Upper lobe of left lung (tissue), 6 donors: Measurements from ENCODE around the gene ADARB1. TPM values are rescaled to one million over a fixed set of nuclear protein-coding genes. Genes with fewer than 3 reads are reported as not detected.

Source experiments
- ATAC-seq, 2 donors: fragments of 200-7000 bp; cut with Tn5 transposase; one replicate each; pipeline ENCODE4 v1.9.1; 2022; ENCODE audit warnings: mild to moderate bottlenecking in 2 of 2, moderate library complexity in 2 of 2; ENCODE audit not compliant: low FRiP score in 2 of 2
- DNase-seq, 2 donors: peaks; one replicate each; pipeline ENCODE4 v3.0.0-alpha.2; 2019 to 2020
- H3K27ac ChIP-seq, 4 donors: fragments of 200-600 bp; sonication (generic); one replicate each; pipeline ENCODE4 v1.5.1; 2016 to 2019
- H3K27me3 ChIP-seq, 4 donors: fragments of 200-600 bp; sonication (generic); one replicate each; pipeline ENCODE4 v1.5.1; 2017 to 2019
- H3K36me3 ChIP-seq, 4 donors: fragments of 200-600 bp; sonication (generic); one replicate each; pipeline ENCODE4 v1.5.1; 2016 to 2019
- H3K4me1 ChIP-seq, 4 donors: fragments of 200-600 bp; sonication (generic); one replicate each; pipeline ENCODE4 v1.5.1; 2018 to 2019
- H3K4me3 ChIP-seq, 4 donors: fragments of 200-600 bp; sonication (generic); one replicate each; pipeline ENCODE4 v1.5.1; 2017 to 2019; ENCODE audit warnings: mild to moderate bottlenecking in 2 of 4, moderate library complexity in 1 of 4
- H3K9me3 ChIP-seq, 4 donors: fragments of 200-600 bp; sonication (generic); one replicate each; pipeline ENCODE4 v1.5.1; 2018 to 2019
- CTCF ChIP-seq, 6 experiments: fragments of 450-650 bp in 4 of 6; fragments of 200-600 bp in 2 of 6; sonication (generic) in 2 of 6; IDR thresholded peaks; one replicate each; pipeline ENCODE4 v1.5.1; 2016 to 2019; ENCODE audit warnings: antibody characterized with exemption in 6 of 6
- EP300 ChIP-seq, 4 donors: sonication (generic); formaldehyde crosslinking; IDR thresholded peaks; one replicate each; pipeline ENCODE4 v1.5.1; 2017; ENCODE audit warnings: antibody characterized with exemption in 4 of 4, control low read depth in 2 of 4
- POLR2A ChIP-seq, 4 donors: fragments of 450-650 bp; IDR thresholded peaks; one replicate each; pipeline ENCODE4 v1.5.1; 2016 to 2017; ENCODE audit warnings: antibody characterized with exemption in 4 of 4, mild to moderate bottlenecking in 2 of 4
- POLR2AphosphoS5 ChIP-seq, 2 donors: sonication (generic); formaldehyde crosslinking; IDR thresholded peaks; one replicate each; pipeline ENCODE4 v1.5.1; 2017; ENCODE audit warnings: antibody characterized with exemption in 2 of 2
- WGBS, 2 donors: methylation state at CpG; one replicate each; pipeline ENCODE4 v1.1.5; 2017 to 2018; 5-methylcytosine and 5-hydroxymethylcytosine counted together
- total RNA-seq, 6 donors: library from RNA; depleted of rRNA in 4 of 6; stranded (reverse); fragments of >200 nt in 4 of 6; gene quantifications; one replicate each; pipeline versions ENCODE4 v1.1.0 to v1.2.1, GENCODE V29; 2016 to 2021
- donor health status: DM: no; HTN: no; CAD: no; lungs with moderate emphysema.
- donor health status: DM: no; HTN: yes; CAD: no; lungs with severe emphysema.

Gene ADARB1
- total RNA-seq, 6 donors from 2014 or later: 26.5 to 94.3 (median 42.4) TPM

DNA sequence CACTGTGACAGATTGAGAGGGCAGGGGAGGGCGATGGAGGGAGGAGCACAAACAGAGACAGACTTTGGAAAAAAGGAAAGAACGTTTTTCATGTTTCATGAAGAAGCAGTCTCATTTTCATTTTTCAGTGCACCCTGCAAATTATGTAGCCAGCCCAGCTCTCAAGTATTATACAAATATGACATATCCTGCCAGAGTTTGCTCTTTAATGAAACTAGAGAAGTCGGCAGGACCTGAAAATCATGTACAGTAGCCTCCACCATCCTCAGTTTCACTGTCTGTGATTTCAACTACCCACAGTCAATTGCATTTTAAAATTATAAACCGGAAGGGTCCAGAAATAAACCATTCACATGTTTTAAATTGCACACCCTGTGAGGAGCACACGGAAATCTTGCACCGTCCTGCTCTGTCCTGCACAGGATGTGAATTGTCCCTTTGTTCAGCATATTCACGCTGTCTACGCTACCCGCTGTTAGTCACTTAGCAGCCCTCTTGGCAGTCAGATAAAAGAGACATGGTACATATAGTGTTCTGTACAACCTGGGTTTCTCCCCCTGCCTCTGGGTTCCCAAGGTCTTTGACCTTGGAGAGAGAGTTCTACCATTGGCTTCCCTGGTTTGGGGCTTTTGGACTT lies 13.6 kb upstream of the ADARB1 start:
- no peak for TF ChIP-seq CTCF (IDR thresholded peaks at IDR 0.05)
- TF ChIP-seq POLR2AphosphoS5 (IDR thresholded peaks at IDR 0.05): no peak
- TF ChIP-seq EP300 (IDR thresholded peaks at IDR 0.05): no peak
- TF ChIP-seq POLR2A (IDR thresholded peaks at IDR 0.05): no peak
- no peak overlapping the region for H3K27ac ChIP-seq
- no peaks in the 10 kb centered on the region for H3K9me3 ChIP-seq
- H3K27me3 ChIP-seq: no peaks in the 10 kb centered on the region
- peaks cover 5 to 17% (median 10%) of the 10 kb centered on the region in 4 donors for H3K4me1 ChIP-seq
- H3K4me3 ChIP-seq: no peak overlapping the region
- no peak for ATAC-seq
- 49 to 52% methylated on average over 9 of the region's 9 CpGs for WGBS, 2 donors
- no peak for DNase-seq
- H3K36me3 ChIP-seq: no peaks in the 10 kb centered on the region

DNA sequence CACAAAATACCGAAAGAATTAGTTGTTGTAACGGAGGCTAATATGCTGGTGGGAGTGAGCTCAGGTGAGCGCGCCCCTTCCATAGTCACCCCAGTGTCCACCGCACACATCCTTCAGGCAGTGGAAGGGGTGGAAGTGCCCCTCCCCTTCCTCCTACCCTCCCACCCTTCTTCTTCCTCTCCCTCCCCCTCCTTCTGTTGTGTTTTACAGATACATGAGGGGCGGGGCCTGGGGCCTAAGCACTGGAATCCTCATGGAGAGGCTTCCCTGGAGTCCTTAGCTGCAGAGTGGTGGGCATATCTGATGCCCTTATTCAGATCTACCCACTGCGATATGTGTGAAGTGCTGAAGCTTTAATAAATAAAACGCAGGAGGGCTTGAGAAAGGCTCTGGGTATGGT lies 10.3 kb upstream of the ADARB1 start:
- no peak overlapping the region for H3K27ac ChIP-seq
- WGBS, 2 donors: 90 to 91% methylated on average over 8 of the region's 8 CpGs
- H3K4me1 ChIP-seq: peaks cover 0 to 10% (median 5%) of the 10 kb centered on the region in 4 donors
- no peak for ATAC-seq
- H3K27me3 ChIP-seq: no peaks in the 10 kb centered on the region
- H3K36me3 ChIP-seq: no peaks in the 10 kb centered on the region
- no peak for DNase-seq
- H3K4me3 ChIP-seq: no peak overlapping the region
- no peaks in the 10 kb centered on the region for H3K9me3 ChIP-seq
- TF ChIP-seq CTCF (IDR thresholded peaks at IDR 0.05) (no peak), POLR2A (IDR thresholded peaks at IDR 0.05) (no peak)

DNA sequence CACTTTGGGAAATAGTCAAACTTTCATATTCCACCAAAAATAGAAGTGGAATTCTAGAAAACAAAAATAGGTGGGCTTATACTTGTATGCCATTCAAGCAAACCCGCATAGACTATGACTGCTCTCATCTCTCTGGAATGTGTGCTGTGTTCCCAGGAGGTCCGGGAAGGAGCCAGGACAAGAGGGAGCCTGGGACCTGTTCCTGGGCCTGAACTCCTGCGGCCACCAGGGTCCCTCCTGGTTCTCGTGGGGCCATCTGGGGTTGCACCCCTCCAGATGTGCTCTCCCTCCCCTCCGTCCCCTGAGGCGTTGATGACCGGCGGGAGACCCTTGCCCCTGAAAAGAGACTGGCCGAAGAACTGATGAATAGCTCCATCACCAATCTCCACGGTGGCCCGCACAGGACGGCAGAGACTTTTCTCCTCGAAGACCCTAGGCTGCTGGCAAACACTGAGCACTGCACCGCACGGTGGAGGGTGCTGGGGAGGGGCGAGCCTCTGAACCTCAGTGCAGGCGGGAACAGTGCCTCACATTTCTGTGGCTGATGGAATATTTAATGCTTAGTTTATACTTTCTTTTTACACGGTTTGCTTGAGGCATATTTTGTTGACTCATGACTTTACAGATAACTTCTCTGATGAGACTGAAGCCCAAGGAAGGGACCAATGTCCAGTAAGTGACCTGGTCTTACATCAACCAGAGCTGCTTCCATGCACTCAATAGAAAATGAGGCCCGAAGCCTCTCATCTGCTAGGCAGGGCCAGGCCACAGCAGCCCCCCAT lies 9.6 kb upstream of the ADARB1 start:
- no peak for ATAC-seq
- Histone ChIP-seq H3K4me1 (peaks cover 0 to 10% (median 5%) of the 10 kb centered on the region in 4 donors), H3K4me3 (no peak overlapping the region), H3K27me3 (no peaks in the 10 kb centered on the region), H3K27ac (no peak overlapping the region), H3K9me3 (no peaks in the 10 kb centered on the region), H3K36me3 (no peaks in the 10 kb centered on the region)
- TF ChIP-seq CTCF (IDR thresholded peaks at IDR 0.05) (no peak), POLR2AphosphoS5 (IDR thresholded peaks at IDR 0.05) (no peak), POLR2A (IDR thresholded peaks at IDR 0.05) (no peak), EP300 (IDR thresholded peaks at IDR 0.05) (no peak)
- DNase-seq: no peak
- WGBS, 2 donors: 85 to 87% methylated on average over 17 to 19 of the region's 19 CpGs

DNA sequence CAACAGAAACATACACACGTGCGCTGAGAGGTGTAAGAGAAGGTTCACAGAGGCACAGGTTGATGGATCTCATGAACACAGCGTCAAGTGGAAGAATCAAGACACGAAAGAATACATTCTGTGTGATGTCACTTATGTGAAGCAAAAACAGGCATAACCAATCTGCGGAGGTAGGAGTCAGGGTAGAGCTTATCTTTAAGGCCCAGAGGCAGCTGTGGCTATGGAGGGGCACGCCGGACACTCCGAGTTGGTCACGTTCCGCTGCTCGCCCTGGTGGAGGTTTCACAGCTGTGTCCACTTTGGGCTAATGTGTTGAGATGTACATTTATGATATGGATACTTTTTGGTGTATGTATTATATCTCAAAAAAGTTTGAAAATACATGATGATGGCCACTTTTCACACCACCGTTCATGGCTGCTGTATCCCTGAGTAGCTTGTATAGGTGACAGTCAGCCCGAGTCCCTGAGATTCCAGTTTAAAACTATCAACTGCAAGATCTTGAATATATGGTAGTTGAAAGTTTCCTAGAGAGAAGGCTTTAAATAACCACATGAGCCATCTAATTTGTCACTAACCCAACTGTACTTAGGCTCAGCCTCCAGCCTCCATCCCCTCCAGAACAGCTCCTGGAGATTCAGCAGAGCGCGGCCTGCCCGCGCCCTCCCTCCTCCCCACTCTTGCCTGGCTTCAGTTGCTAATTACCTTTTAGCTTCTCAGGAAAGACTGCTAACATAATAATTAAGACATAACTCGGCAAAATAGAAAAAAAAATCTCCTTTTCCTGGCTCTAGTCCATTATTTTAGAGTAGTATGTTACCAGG lies 6.7 kb upstream of the ADARB1 start:
- no peaks in the 10 kb centered on the region for H3K36me3 ChIP-seq
- DNase-seq: no peak

More for the DNA sequence above, 6.7 kb upstream of the ADARB1 start:
- 89 to 92% methylated on average over 18 of the region's 18 CpGs for WGBS, 2 donors
- H3K27me3 ChIP-seq: no peaks in the 10 kb centered on the region
- no peaks in the 10 kb centered on the region for H3K9me3 ChIP-seq
- TF ChIP-seq POLR2A (IDR thresholded peaks at IDR 0.05) (no peak), EP300 (IDR thresholded peaks at IDR 0.05) (no peak), POLR2AphosphoS5 (IDR thresholded peaks at IDR 0.05) (no peak), CTCF (IDR thresholded peaks at IDR 0.05) (no peak)
- ATAC-seq: no peak
- H3K4me1 ChIP-seq: peaks cover 0 to 5% (median 1%) of the 10 kb centered on the region in 4 donors
- H3K27ac ChIP-seq: no peak overlapping the region
- no peak overlapping the region for H3K4me3 ChIP-seq
